Midbrain (tissue), 1 donor: Measurements from ENCODE around the gene MOBP.
"Not testable (repeated sequence)": the region's sequence is repeated elsewhere in the genome, so short reads cannot be mapped to it uniquely, and the experiment has no call there.

Experiments used
- DNase-seq: peaks from one replicate; lab custom pipeline; 2025; lab: John Stamatoyannopoulos, UW

The MOBP gene, protein sequence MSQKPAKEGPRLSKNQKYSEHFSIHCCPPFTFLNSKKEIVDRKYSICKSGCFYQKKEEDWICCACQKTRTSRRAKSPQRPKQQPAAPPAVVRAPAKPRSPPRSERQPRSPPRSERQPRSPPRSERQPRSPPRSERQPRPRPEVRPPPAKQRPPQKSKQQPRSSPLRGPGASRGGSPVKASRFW

GRCh38 chr3:39467394-39468107, at the start of gene MOBP:
TSS of gene MOBP (plus strand) at chr3:39467680. CDS start at chr3:39502070, 34,390 bp downstream.
- peak; percentile 77 for DNase-seq

GRCh38 chr3:39418556-39419225, 48.8 kb upstream of the MOBP start:
- not testable (repeated sequence) for DNase-seq

- DNase-seq: no peak
These were observed 47.7 kb upstream of the MOBP start for GRCh38 chr3:39419742-39420315.

DNA sequence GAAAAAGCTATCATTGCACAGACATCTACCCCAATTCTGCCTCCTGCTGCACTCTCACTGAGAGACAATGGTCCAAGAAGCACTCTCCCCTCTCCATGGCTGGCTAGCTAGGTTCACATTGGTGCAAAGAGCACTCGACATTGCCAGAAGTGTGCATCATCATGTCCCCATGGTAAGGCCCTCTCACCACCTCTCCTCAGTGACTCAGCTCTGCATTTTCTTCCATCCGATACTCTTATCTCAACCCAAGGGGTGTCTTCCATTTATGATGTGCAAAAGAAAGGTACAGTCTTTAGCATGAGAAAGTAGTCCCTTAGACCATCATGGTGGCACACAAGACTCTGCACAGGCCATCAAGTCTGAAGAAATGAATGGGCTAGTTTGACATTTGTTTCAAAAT, 46.9 kb upstream of the MOBP start:
- no peak for DNase-seq

DNA sequence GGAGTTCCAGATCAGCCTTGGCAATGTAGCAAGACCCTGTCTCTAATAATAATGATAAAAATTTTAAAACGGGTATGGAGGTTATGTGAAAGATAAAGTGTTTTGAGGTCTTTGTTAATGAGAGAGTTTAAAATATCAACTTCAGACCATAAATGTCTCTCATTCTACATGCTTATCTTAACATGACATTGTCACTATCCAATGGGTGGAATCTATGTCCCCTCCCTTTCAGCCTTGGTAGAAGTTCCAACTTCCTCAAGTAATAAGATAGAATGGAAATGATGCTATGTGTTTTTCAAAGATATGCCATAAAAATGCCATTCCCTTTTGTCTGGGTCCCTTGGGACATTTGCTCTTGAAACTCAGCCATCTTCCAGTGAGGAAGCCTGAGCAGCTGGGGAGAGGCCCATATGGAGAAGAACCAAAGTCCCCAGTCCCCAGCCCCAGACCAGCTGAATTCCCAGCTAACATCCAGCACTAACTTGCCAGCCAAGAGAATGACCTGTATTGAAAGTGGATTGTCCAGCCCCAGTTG, 44.0 kb upstream of the MOBP start:
- no peak for DNase-seq

GRCh38 chr3:39426312-39426711, 41.2 kb upstream of the MOBP start:
- DNase-seq: no peak

DNA sequence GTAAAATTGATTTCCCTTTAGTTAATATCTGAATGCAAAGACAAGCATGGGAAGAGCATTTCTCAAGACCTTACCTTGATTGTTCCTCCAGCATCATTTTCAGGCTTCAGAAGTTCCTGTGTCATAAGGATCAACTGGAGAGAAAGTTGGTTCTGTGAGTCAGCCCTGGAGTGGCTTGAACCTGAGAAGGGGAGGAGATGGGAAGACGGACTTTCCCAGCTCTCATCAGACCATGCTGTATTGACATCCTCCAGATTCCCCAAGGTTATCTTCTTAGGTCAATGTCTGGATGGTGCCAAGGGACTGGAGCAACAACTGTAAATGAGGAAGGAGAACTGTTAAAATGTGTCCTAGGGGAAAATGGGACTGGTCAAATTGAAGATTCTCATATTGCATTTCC, 40.0 kb upstream of the MOBP start:
- no peak for DNase-seq

DNA sequence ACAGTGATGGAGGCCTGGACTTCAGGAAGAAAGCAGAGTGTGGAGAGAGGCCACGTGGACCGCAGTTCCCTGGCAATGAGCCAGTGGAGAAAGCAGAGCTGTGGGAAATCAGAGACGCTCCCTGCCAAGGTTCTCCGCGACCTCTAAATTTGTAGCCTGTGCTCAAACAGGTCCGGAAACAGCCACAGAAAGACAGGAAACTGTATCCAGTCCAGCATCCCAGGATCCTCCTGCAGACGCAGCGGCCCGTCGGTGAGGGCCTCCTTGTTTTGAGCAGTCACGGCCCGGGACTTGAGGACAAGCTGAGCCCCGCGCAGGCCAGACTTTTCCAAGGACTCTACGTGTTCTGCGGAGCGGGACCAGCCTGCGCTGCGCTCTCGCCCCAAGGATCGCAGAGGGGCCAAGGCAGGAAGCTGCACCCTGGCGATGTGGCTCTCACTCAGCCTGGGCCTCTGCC, 38.7 kb upstream of the MOBP start:
- DNase-seq: no peak

GRCh38 chr3:39429466-39429865, 38.0 kb upstream of the MOBP start:
- no peak for DNase-seq

DNA sequence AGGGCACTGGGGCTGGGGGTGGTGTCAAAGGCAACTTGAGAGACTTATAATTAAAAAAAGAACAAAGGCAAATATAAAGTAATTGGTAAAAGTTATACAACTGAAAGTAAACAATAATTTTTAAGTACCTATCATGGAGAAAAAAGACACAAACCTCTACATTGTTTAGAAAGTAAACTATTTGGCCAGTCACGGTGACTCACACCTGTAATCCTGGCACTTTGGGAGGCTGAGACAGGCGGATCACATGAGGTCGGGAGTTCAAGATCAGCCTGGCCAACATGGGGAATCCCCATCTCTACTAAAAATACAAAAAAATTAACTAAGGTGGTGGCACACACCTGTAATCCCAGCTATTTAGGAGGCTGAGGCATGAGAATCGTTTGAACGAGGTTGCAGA, 35.1 kb upstream of the MOBP start:
- DNase-seq: no peak

GRCh38 chr3:39433642-39434041, 33.8 kb upstream of the MOBP start:
- DNase-seq: no peak

GRCh38 chr3:39434574-39434973, 32.9 kb upstream of the MOBP start:
- DNase-seq: no peak

DNA sequence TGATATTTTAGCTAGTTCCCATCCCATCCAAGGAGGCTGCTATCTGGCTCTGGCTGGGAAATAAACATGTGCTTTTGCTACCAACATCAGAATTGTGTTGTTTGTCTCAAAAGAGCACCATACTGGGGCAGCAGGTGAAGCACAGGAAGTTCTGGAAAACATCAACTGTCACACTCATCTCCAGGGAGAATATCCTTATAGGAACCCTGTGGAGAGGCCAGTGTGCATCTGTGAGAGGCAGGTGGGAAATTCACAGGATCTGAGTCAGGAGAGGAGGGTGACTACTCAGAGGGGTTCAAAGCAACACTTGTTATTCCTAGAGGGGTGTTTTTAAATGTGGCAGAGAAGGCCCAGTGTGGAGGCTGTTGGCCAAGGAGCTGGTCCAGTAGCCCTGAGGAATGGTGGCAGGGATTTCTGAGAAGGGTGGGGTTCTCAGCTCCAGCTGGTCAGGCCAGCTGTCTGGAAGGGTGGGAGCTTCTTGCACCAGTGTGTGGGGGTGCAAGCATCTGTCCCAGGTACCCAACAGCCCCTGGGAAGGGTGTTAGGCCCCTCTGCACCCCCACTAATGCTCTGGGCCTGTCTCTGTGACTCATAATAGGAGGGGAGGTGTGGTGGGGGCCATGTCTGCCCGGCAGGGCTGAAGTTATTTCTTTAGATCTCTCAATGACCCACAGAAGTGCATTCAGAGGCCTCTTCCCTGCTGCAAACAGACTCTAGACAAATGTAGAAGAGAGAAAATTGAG, 32.3 kb upstream of the MOBP start:
- no peak for DNase-seq

GRCh38 chr3:39438880-39439279, 28.6 kb upstream of the MOBP start:
- no peak for DNase-seq

DNA sequence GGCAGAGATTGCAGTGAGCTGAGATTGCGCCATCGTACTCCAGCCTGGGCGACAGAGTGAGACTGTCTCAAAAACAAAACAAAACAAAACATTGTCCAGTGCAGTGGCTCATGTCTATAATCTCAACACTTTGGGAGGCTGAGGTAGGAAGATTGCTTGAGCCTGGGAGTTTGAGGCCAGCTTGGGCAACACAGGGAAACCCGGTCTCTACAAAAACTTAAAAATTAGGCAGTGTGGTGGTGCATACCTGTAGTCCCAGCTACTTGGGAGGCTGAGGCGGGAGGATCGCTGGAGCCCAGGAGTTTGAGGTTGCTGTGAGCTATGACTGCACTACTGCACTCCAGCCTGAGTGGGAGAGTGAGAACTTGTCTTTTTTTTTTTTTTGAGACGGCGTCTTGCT, 27.2 kb upstream of the MOBP start:
- no peak for DNase-seq

- DNase-seq: no peak
These were observed 23.9 kb upstream of the MOBP start for GRCh38 chr3:39443530-39443929.

DNA sequence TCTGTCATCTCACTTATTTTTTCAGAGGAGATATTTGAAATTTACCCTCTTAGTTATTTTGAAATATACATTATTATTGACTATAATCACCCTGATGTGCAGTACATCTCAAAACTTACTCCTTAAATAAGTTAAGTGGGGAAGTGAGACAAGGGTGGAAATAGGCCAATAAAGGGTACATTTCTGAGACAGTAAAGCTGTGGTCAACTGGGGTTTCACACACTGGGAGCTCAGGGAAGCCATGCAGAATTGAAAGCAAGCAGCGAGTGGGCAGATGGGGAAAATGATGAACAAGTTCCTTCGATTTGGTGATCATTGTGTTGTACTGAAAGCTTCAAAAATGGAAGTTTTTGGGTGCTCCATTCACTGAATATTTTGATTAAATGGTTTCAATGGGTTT, 21.6 kb upstream of the MOBP start:
- DNase-seq: no peak

DNA sequence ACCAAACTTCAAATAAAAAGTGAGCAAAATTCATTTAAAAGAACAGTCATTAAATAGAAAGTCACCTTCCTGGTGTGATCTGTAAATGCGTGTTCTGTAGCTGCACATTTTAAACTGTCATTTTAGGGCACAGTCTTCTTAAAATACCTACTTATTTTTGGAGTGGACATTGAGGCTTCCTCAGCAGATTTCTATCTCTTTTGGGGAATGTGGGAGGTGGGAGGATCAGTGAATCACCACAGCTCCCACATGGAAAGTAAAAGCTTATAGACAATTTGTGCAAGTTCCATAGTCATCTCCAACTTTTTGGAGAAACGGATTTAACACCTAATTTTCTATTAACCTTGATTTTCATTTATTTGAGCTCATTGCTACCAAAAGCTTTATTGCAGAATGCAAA, 21.0 kb upstream of the MOBP start:
- no peak for DNase-seq

DNA sequence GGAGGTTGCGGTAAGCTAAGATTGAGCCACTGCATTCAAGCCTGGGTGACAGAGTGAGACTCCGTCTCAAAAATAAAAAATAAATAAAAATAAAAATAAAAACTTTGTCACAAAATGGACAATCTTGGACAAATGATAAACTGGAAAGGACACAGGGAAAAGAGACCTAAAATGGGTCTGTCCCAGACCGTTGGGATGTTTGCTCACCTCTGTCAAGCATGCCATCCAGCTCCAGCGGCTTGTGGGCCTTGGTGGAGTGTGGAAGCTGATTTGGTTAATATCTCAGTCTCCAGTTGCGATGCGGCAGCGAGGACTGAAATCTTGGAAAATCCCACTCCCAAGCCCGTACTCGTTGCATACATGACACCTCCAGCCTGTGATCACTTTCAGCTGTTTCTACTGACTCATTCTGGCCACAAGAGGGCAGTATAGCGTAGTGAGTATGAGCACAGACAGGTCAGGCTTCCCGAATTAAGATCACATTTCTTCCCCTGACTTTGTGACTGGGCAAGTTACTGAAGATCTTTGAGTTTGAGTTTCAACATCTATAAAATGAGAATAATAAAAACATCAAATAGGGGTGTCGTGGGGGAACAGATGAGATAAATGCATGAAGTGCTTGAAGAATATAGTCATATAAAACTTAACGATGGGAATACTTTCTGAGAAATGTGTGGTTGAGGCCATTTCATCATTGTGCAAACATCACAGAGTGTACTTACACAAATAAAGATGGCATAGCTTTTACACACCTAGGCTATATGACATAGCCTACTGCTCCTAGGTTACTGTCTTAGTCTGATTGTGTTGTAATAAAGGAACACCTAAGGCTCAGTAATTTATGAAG, 19.6 kb upstream of the MOBP start:
- peak; percentile 90 for DNase-seq

- no peak for DNase-seq
These were observed 18.8 kb upstream of the MOBP start for GRCh38 chr3:39448506-39449233.
